DMS153 treated with DMSO at 0.1 percent for 48 hours (cell line): ENCODE data around the gene KCNJ6.
"Not testable (repeated sequence)": the region's sequence is repeated elsewhere in the genome, so short reads cannot be mapped to it uniquely, and the experiment has no call there.

Experiments
- DNase-seq: peaks from one replicate; lab custom pipeline; 2025; ENCODE audit not compliant: unreplicated experiment; lab: John Stamatoyannopoulos, UW

The KCNJ6 gene

GRCh38 chr21:37579356-37579755 lies 336.9 kb downstream of the KCNJ6 start:
- DNase-seq, result no peak

- no peak for DNase-seq
These were observed 337.7 kb downstream of the KCNJ6 start for GRCh38 chr21:37578471-37579126.

- not testable (repeated sequence) for DNase-seq
These were observed 339.3 kb downstream of the KCNJ6 start for GRCh38 chr21:37576929-37577328.

GRCh38 chr21:37575580-37575979 lies 340.7 kb downstream of the KCNJ6 start:
- DNase-seq, result no peak

- no peak for DNase-seq
These were observed 341.5 kb downstream of the KCNJ6 start for GRCh38 chr21:37574751-37575150.

- no peak for DNase-seq
These were observed 341.9 kb downstream of the KCNJ6 start for GRCh38 chr21:37574316-37574715.

GRCh38 chr21:37571442-37571841 lies 344.8 kb downstream of the KCNJ6 start:
- DNase-seq, result no peak

GRCh38 chr21:37568916-37569315 lies 347.3 kb downstream of the KCNJ6 start:
- DNase-seq, result no peak

GRCh38 chr21:37568415-37568814 lies 347.8 kb downstream of the KCNJ6 start:
- no peak for DNase-seq

- DNase-seq, result no peak
These were observed 349.3 kb downstream of the KCNJ6 start for GRCh38 chr21:37566790-37567615.

GRCh38 chr21:37565530-37566223 lies 350.6 kb downstream of the KCNJ6 start:
- no peak for DNase-seq

GRCh38 chr21:37564924-37565529 lies 351.2 kb downstream of the KCNJ6 start:
- DNase-seq, result no peak

- DNase-seq, result peak; percentile 81
These were observed 351.8 kb downstream of the KCNJ6 start for GRCh38 chr21:37564341-37564923.

- DNase-seq, result peak; percentile 73
These were observed 352.5 kb downstream of the KCNJ6 start for GRCh38 chr21:37563641-37564340.

- DNase-seq, result no peak
These were observed 353.2 kb downstream of the KCNJ6 start for GRCh38 chr21:37562920-37563640.

- DNase-seq, result no peak
These were observed 354.0 kb downstream of the KCNJ6 start for GRCh38 chr21:37561941-37562919.

- no peak for DNase-seq
These were observed 354.8 kb downstream of the KCNJ6 start for GRCh38 chr21:37561506-37561905.

- DNase-seq, result no peak
These were observed 355.9 kb downstream of the KCNJ6 start for GRCh38 chr21:37560385-37560784.
